T-helper 1 cell treated with Interleukin-12 subunit alpha and Interleukin-12 subunit beta and Interleukin-4 antibody, amounts not matched to agents 30 μg/mL and 1 μg/mL, for 36 hours (primary cell): ENCODE measurements around the gene FAM171A1.

Source experiments
- H3K27ac Mint-ChIP-seq: one replicate; pipeline ENCODE4 v1.8.0; 2021; ENCODE audit warnings: mild to moderate bottlenecking, mixed read lengths
- H3K27me3 Mint-ChIP-seq: one replicate; pipeline ENCODE4 v1.8.0; 2021; ENCODE audit warnings: low read depth, mixed read lengths
- H3K36me3 Mint-ChIP-seq: one replicate; pipeline ENCODE4 v1.8.0; 2021; ENCODE audit warnings: low read depth, mixed read lengths
- H3K4me1 Mint-ChIP-seq: one replicate; pipeline ENCODE4 v1.8.0; 2021; ENCODE audit warnings: low read depth, mixed read lengths
- H3K4me3 Mint-ChIP-seq: one replicate; pipeline ENCODE4 v1.8.0; 2021; ENCODE audit warnings: mild to moderate bottlenecking, moderate library complexity, mixed read lengths
- H3K9me3 Mint-ChIP-seq: one replicate; pipeline ENCODE4 v1.8.0; 2021; ENCODE audit warnings: mixed read lengths

FAM171A1 gene

GRCh38 chr10:15365692-15366091, 5.4 kb downstream of the FAM171A1 start:
- Mint-ChIP-seq H3K36me3 (no peaks in the 10 kb centered on the region), H3K4me3 (no peak overlapping the region), H3K4me1 (no peaks in the 10 kb centered on the region), H3K27ac (no peak overlapping the region), H3K27me3 (peaks cover 63% of the 10 kb centered on the region), H3K9me3 (no peaks in the 10 kb centered on the region)

DNA sequence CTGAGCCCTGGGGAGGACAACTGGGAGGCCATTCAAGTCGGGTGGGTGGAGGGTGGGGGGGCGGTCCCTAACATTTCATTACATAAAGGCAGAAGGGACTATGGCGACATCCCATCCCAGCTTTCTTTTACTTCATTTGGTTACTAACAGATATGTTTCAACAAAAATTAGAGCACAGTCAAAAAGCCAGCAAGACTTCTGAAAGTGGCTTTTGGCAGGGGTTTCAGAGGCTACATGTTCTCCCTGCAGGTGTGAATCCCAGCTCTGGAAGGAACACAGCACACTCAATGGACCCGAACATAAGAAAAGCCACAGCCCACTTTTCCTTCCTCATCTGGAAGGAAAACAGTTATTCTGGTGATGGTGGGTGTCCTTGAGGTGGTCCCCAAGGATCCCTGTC, 7.1 kb downstream of the FAM171A1 start:
- H3K9me3 Mint-ChIP-seq = no peaks in the 10 kb centered on the region
- no peaks in the 10 kb centered on the region for H3K4me1 Mint-ChIP-seq
- H3K4me3 Mint-ChIP-seq = no peak overlapping the region
- peaks cover 52% of the 10 kb centered on the region for H3K27me3 Mint-ChIP-seq
- H3K36me3 Mint-ChIP-seq = no peaks in the 10 kb centered on the region
- no peak overlapping the region for H3K27ac Mint-ChIP-seq

DNA sequence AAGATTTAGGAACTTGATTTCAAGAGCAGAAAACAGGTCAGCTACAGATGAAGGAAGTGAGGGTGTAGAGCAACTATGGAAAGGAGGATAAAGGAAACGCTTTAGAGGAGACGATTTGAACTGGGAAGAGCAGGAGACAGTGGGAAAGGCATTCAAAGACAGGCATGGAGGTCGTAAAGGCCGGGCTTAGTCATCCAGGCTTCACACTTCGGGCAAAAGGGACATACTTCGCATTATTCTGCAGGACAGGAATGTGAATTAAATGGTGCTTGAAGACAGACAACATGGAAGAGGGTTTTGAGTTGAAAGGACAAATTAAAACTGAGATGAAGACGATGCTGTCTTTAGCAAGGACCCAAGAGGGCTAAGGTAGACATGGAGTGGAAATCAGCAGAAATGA, 8.1 kb downstream of the FAM171A1 start:
- Mint-ChIP-seq H3K4me3 (no peak overlapping the region), H3K27me3 (peaks cover 42% of the 10 kb centered on the region), H3K9me3 (no peaks in the 10 kb centered on the region), H3K36me3 (no peaks in the 10 kb centered on the region), H3K27ac (no peak overlapping the region), H3K4me1 (no peaks in the 10 kb centered on the region)

DNA sequence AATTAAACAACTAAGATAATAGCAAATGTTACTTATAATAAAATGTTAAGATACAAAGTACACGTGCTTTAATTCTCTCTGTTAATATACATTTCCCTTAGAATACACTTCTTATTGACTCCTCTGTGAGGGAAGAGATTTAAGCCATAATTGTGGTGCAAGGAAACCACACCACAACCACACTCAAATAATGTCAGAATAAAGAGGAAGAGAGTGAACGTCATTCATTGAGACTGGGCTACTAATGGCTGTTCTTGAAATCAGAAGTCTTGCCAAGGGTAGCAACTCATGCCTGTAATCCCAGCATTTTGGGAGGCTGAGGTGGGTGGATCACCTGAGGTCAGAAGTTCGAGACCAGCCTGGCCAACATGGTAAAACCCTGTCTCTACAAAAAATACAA, 10.0 kb downstream of the FAM171A1 start:
- Mint-ChIP-seq H3K4me3 (no peak overlapping the region), H3K9me3 (no peaks in the 10 kb centered on the region), H3K27ac (no peak overlapping the region), H3K27me3 (peaks cover 28% of the 10 kb centered on the region), H3K36me3 (no peaks in the 10 kb centered on the region), H3K4me1 (no peaks in the 10 kb centered on the region)

DNA sequence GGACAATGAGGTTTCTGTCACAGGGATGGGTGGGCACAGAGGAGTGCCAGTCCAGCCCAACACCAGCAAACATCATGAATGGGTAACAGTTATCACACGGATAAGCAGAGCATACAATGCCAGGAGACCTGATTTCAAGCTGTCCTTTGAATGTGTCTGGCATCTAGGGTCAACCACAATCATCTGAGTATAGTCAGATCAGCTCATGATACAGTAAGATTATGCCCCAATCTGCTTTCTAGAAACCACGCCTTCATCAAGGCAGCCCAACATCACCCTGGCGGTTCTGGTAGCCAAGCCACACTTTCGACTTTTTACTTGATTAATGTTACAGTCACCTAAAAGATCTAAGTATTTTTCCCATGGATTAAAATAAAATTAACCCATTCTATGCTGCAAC, 10.5 kb downstream of the FAM171A1 start:
- Mint-ChIP-seq H3K36me3 (no peaks in the 10 kb centered on the region), H3K4me3 (no peak overlapping the region), H3K9me3 (no peaks in the 10 kb centered on the region), H3K27me3 (peaks cover 28% of the 10 kb centered on the region), H3K4me1 (no peaks in the 10 kb centered on the region), H3K27ac (no peak overlapping the region)

GRCh38 chr10:15353471-15354017, 17.5 kb downstream of the FAM171A1 start:
- no peaks in the 10 kb centered on the region for H3K36me3 Mint-ChIP-seq
- no peaks in the 10 kb centered on the region for H3K4me1 Mint-ChIP-seq
- peaks cover 15% of the 10 kb centered on the region for H3K27me3 Mint-ChIP-seq
- H3K4me3 Mint-ChIP-seq = no peak overlapping the region
- no peak overlapping the region for H3K27ac Mint-ChIP-seq
- H3K9me3 Mint-ChIP-seq = no peaks in the 10 kb centered on the region

GRCh38 chr10:15352836-15353235, 18.3 kb downstream of the FAM171A1 start:
- Mint-ChIP-seq H3K4me1 (no peaks in the 10 kb centered on the region), H3K4me3 (no peak overlapping the region), H3K27me3 (peaks cover 15% of the 10 kb centered on the region), H3K36me3 (no peaks in the 10 kb centered on the region), H3K9me3 (no peaks in the 10 kb centered on the region), H3K27ac (no peak overlapping the region)

GRCh38 chr10:15352201-15352600, 18.9 kb downstream of the FAM171A1 start:
- Mint-ChIP-seq H3K36me3 (no peaks in the 10 kb centered on the region), H3K9me3 (no peaks in the 10 kb centered on the region), H3K27ac (no peak overlapping the region), H3K27me3 (peaks cover 15% of the 10 kb centered on the region), H3K4me3 (no peak overlapping the region), H3K4me1 (no peaks in the 10 kb centered on the region)

DNA sequence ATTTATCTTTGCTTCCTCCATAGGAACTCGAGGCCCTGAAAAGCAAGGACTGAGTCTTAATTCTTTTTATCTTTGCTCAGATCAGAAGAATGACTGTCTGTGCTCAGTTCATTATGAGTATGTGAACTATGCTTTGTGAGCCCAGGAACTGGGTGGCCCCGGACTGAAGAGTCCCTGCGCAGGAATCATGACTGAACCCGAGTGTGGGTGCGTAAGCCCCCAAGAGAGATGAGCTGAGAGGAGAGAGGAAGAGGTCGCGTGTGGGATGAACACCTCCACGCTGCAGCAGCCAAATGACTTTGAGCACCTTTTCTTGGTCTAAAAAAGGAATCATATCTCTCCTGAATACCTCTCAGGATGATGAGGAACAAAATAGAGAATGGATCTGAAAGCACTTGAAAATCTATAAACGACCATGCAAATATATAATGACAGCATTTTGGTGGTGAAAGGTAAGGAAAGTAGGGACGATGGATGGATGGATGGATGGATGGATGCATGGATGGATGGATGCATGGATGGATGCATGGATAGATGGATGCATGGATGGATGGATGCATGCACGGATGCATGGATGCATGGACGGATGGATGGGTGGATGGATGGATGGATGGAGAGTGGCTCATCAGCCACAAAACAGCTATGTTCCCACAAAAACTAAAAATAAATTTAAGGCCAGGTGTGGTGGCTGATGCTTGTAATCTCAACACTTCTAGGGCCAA, 19.8 kb downstream of the FAM171A1 start:
- no peak overlapping the region for H3K27ac Mint-ChIP-seq
- H3K4me3 Mint-ChIP-seq = no peak overlapping the region
- no peaks in the 10 kb centered on the region for H3K4me1 Mint-ChIP-seq
- no peaks in the 10 kb centered on the region for H3K36me3 Mint-ChIP-seq
- H3K9me3 Mint-ChIP-seq = no peaks in the 10 kb centered on the region
- H3K27me3 Mint-ChIP-seq = peaks cover 15% of the 10 kb centered on the region

- Mint-ChIP-seq H3K36me3 (no peaks in the 10 kb centered on the region), H3K4me3 (no peak overlapping the region), H3K9me3 (no peaks in the 10 kb centered on the region), H3K27me3 (peaks cover 15% of the 10 kb centered on the region), H3K27ac (no peak overlapping the region), H3K4me1 (no peaks in the 10 kb centered on the region)
Observed at GRCh38 chr10:15349112-15349511, 22.0 kb downstream of the FAM171A1 start.

GRCh38 chr10:15348579-15348978, 22.5 kb downstream of the FAM171A1 start:
- Mint-ChIP-seq H3K4me3 (no peak overlapping the region), H3K4me1 (no peaks in the 10 kb centered on the region), H3K27me3 (peaks cover 15% of the 10 kb centered on the region), H3K36me3 (no peaks in the 10 kb centered on the region), H3K27ac (no peak overlapping the region), H3K9me3 (no peaks in the 10 kb centered on the region)

GRCh38 chr10:15347150-15347549, 23.9 kb downstream of the FAM171A1 start:
- Mint-ChIP-seq H3K4me1 (no peaks in the 10 kb centered on the region), H3K27me3 (peaks cover 15% of the 10 kb centered on the region), H3K4me3 (no peak overlapping the region), H3K27ac (no peak overlapping the region), H3K36me3 (no peaks in the 10 kb centered on the region), H3K9me3 (no peaks in the 10 kb centered on the region)

DNA sequence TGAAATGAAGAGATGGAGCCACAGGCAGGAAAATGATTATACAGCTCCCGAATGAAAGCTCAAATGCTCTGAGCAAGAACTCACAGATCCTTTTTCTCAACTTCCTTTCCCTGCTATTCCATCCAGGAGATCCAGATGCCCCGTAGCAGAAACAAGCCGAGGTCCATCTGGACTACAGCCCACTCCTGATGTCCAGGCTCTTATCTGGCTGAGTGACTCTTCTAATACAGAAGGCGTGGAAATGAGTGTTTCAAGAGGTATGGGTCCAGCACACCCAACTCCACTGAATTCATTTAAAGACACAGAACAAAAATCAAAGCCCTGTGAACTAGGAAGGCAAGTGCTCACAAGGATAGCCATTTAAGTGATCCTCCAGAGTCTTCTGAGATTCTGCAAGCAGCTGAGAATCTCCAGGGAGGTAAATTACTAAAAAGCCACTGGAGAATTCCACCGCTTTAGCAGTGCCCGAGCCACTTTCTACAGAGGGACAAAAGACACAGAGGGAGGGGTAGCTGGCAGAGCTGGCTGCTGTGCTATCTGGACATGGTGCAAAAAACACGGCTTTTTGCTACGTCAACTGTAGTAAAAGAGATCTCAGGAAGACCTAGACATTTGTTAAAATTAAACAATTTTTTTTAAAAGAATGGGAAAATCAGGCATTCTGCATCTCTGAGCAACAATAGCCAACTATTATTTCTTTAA, 24.5 kb downstream of the FAM171A1 start:
- Mint-ChIP-seq H3K27ac (no peak overlapping the region), H3K27me3 (peaks cover 15% of the 10 kb centered on the region), H3K4me1 (no peaks in the 10 kb centered on the region), H3K9me3 (no peaks in the 10 kb centered on the region), H3K36me3 (no peaks in the 10 kb centered on the region), H3K4me3 (no peak overlapping the region)

DNA sequence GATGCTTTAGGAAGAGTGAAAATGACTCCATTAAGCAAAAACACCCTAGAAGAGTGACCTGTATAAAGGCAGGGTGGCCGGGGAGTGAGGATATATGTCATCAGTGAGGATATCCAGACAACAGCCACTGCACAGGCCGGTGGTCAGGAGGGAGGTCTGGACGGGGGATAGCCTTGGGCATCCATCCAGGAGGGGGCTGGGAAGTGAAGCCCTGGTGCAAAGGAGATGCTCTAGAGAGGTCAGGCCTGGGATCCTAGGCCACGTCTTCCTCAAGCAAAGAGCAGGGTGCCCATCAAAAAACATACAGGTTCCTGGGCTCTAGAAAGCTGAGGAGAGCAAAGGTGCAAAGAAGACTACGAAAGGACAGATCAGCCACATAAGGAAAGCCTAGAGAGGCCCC, 25.6 kb downstream of the FAM171A1 start:
- peaks cover 7% of the 10 kb centered on the region for H3K27me3 Mint-ChIP-seq
- H3K27ac Mint-ChIP-seq = no peak overlapping the region
- H3K9me3 Mint-ChIP-seq = no peaks in the 10 kb centered on the region
- H3K4me3 Mint-ChIP-seq = no peak overlapping the region
- H3K4me1 Mint-ChIP-seq = no peaks in the 10 kb centered on the region
- H3K36me3 Mint-ChIP-seq = no peaks in the 10 kb centered on the region

GRCh38 chr10:15344876-15345285, 26.2 kb downstream of the FAM171A1 start:
- Mint-ChIP-seq H3K4me3 (no peak overlapping the region), H3K36me3 (no peaks in the 10 kb centered on the region), H3K27me3 (peaks cover 7% of the 10 kb centered on the region), H3K9me3 (no peaks in the 10 kb centered on the region), H3K4me1 (no peaks in the 10 kb centered on the region), H3K27ac (no peak overlapping the region)
